Panc1 (cell line): ENCODE results near the gene SLC16A7.

Experiments
- CTCF ChIP-seq: fragments of 450-650 bp; IDR thresholded peaks from 2 replicates; pipeline ENCODE4 v1.5.1; 2017; ENCODE audit warnings: mild to moderate bottlenecking
- POLR2AphosphoS5 ChIP-seq: IDR thresholded peaks from 2 replicates; pipeline ENCODE4 v1.6.1; 2012; ENCODE audit warnings: mild to moderate bottlenecking, low read depth, low read length, moderate library complexity
- TCF7L2 ChIP-seq: IDR thresholded peaks from 2 replicates; pipeline ENCODE4 v1.6.1; 2011; ENCODE audit warnings: mild to moderate bottlenecking, low read depth, low read length, inconsistent platforms

- TF ChIP-seq TCF7L2 (no peak), CTCF (no peak), POLR2AphosphoS5 (no peak)
Observed at GRCh38 chr12:59675461-59675860, 79.6 kb downstream of the SLC16A7 start.
